Activated CD8-positive, alpha-beta T cell treated with anti-CD3 and anti-CD28 coated beads for 36 hours (primary cell): ENCODE measurements around the gene CAMK1D. TPM values are rescaled to one million over a fixed set of nuclear protein-coding genes. Genes with fewer than 3 reads are reported as not detected.

ENCODE experiments used
- ATAC-seq: fragments of 200-7000 bp; cut with Tn5 transposase; one replicate; pipeline ENCODE4 v1.10.0; 2021; ENCODE audit warnings: mild to moderate bottlenecking, moderate library complexity
- CTCF ChIA-PET: fragments of 350-600 bp; sonication (Branson Sonifier 250); formaldehyde crosslinking; loops from one replicate; lab custom pipeline; 2021; ENCODE audit warnings: antibody characterized with exemption; lab: Charles Lee
- POLR2A ChIA-PET: fragments of 350-600 bp; sonication (Branson Sonifier 250); formaldehyde crosslinking; loops from one replicate; lab custom pipeline; 2021; ENCODE audit warnings: antibody characterized with exemption; lab: Charles Lee
- DNase-seq: peaks from one replicate; pipeline ENCODE4 v3.0.0-alpha.2; 2020
- H3K27ac Mint-ChIP-seq: one replicate; pipeline ENCODE4 v1.8.0; 2021; ENCODE audit warnings: mild to moderate bottlenecking, mixed read lengths
- H3K27me3 Mint-ChIP-seq: one replicate; pipeline ENCODE4 v1.8.0; 2021; ENCODE audit warnings: mixed read lengths
- H3K36me3 Mint-ChIP-seq: one replicate; pipeline ENCODE4 v1.8.0; 2021; ENCODE audit warnings: low read depth, mixed read lengths
- H3K4me1 Mint-ChIP-seq: one replicate; pipeline ENCODE4 v1.8.0; 2021; ENCODE audit warnings: low read depth, mixed read lengths
- H3K4me3 Mint-ChIP-seq: one replicate; pipeline ENCODE4 v1.8.0; 2021; ENCODE audit warnings: mild to moderate bottlenecking, moderate library complexity, mixed read lengths
- H3K9me3 Mint-ChIP-seq: one replicate; pipeline ENCODE4 v1.8.0; 2021; ENCODE audit warnings: mixed read lengths
- CTCF ChIP-seq: fragments of 200-600 bp; IDR thresholded peaks from one replicate; pipeline ENCODE4 v1.8.0; 2022; ENCODE audit warnings: antibody characterized with exemption, mild to moderate bottlenecking
- intact Hi-C: fragments of 100-400 bp; cut with micrococcal nuclease; formaldehyde crosslinking; loops from one replicate; pipeline ENCODE4 v1.10.0; 2022
- total RNA-seq, 2 experiments: library from RNA; stranded (reverse); gene quantifications; one replicate each; pipeline ENCODE4 v1.2.3, GENCODE V29; 2021

CAMK1D gene
- total RNA-seq, 2 experiments from 2014 or later: 13.8 TPM

DNA sequence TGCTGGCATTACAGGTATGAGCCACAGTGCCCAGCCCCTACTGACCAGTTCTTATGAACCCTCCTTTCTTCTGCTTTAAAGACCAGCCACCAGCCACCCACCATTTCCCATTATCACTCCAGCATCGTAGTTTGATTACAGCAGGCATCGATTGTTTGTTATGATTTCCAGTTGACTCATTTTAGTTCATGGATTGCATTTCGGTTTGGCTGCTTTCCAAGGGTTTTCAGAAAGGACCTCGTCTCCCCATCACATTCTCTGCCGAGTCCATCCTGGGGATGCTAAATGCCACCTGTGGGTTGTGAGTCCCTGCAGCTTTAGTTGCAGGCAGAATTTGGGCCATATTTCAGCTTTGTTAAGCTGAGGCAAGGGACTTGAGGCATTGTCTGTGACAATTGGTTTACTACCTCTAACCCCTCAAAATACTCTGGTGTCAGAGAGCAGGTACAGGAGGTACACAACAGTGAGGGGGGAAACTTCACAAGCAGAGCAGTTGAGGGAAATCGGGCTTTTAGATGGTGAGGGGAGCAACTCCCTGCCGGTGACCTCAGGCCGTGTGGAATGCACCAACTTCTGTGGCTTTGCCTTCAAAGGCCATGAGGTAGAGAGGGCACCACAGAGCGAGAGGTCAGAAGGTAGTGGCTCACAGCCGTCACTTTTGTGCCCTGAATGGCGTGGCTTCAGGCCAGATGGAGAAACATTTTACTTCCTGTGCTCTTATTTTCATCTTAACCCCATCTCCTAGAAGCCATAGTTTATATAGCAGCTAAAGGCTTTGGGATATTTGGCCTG is 448.3 kb downstream of the CAMK1D start:
- ChIA-PET CTCF (interaction anchor here (1.0 to 1.2 kb wide), 3 partner anchors 15 to 277 kb away, joined by 3 to 4 read pairs (median 3); no protein-coding TSS in a partner anchor), POLR2A (no interaction called here)
- H3K27me3 Mint-ChIP-seq: no peaks in the 10 kb centered on the region
- H3K4me1 Mint-ChIP-seq: no peaks in the 10 kb centered on the region
- H3K4me3 Mint-ChIP-seq: no peak overlapping the region
- H3K9me3 Mint-ChIP-seq: no peaks in the 10 kb centered on the region
- no peak overlapping the region for H3K27ac Mint-ChIP-seq
- ATAC-seq (no peak), DNase-seq (no peak)
- peaks cover 3% of the 10 kb centered on the region for H3K36me3 Mint-ChIP-seq
- no peak for TF ChIP-seq CTCF
- intact Hi-C loops: no loop called here

DNA sequence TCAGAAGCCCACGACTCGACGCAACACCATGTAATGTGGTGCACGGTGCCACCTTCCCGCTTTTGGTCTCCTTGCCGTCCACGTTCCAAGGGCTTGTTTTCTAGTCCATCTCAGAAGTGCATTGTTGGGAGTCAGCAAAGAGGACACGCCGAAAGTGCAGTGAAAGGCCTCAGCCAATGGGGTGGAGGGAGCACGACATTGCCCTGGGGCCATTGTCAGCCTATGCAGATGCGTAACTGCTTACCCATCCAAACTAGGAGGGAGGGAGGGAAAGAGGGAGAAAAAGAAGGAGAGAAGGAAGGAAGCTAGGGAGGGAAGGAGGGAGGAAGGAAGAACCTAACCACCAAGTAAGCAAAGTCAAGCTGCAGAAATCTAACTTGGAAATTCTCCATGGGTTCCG is 449.8 kb downstream of the CAMK1D start:
- Mint-ChIP-seq H3K4me3 (no peak overlapping the region), H3K4me1 (no peaks in the 10 kb centered on the region), H3K27ac (no peak overlapping the region), H3K27me3 (no peaks in the 10 kb centered on the region), H3K9me3 (no peaks in the 10 kb centered on the region), H3K36me3 (peaks cover 3% of the 10 kb centered on the region)
- intact Hi-C loops: no loop called here
- TF ChIP-seq CTCF: no peak
- ATAC-seq (no peak), DNase-seq (no peak)
- POLR2A ChIA-PET: no interaction called here
- CTCF ChIA-PET: interaction anchor here (1.2 to 1.8 kb wide), 2 partner anchors 17 to 275 kb away, joined by 3 to 7 read pairs; no protein-coding TSS in a partner anchor

DNA sequence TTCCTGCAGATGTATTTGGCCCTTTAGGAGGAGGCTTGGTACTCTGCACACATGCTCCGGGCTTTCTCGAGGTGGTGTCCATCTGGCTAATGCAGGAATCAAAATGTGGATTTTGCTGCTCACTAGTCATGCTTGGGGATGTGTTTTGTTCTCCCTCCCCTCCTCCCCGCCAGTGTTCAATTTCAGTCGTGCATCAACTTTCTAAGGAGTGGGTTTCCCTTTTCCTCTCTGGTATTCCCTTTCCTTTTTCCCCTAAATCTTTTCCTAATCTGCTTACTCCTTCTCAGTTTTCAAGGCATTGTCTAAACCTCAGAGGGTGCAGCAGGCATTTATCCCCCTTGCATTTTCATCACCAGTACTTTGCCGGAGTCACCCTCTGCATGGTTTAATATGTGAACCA is 450.4 kb downstream of the CAMK1D start:
- no peak overlapping the region for H3K27ac Mint-ChIP-seq
- no peak for ATAC-seq
- H3K9me3 Mint-ChIP-seq: no peaks in the 10 kb centered on the region
- ChIA-PET CTCF (interaction anchor here (1.8 kb wide), 1 partner anchor 17 kb away, joined by 7 read pairs; no protein-coding TSS in a partner anchor), POLR2A (no interaction called here)
- no peak for TF ChIP-seq CTCF
- no peak for DNase-seq
- H3K4me1 Mint-ChIP-seq: no peaks in the 10 kb centered on the region
- intact Hi-C loops: no loop called here
- H3K4me3 Mint-ChIP-seq: no peak overlapping the region
- peaks cover 3% of the 10 kb centered on the region for H3K36me3 Mint-ChIP-seq
- no peaks in the 10 kb centered on the region for H3K27me3 Mint-ChIP-seq

DNA sequence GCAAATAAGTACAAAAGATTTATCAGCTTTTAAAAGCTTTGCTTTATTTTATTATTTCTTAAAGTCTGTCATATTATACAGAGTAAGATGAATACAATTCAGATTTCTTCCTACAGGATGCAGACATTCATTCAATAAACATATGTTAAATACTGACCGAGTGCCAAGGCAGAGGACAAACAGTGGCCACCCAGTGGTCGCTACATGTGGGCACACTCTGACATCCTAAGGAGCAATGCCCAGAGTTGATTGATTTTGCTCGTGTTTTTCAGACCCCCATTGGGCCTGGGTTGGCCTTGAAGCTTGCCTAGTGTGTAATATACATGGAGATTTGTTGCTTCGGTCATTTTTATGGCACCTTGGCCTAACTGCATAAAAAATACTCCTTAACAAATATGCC is 451.0 kb downstream of the CAMK1D start:
- H3K9me3 Mint-ChIP-seq: no peaks in the 10 kb centered on the region
- H3K27ac Mint-ChIP-seq: no peak overlapping the region
- DNase-seq: no peak
- intact Hi-C loops: no loop called here
- TF ChIP-seq CTCF: no peak
- POLR2A ChIA-PET: no interaction called here
- peaks cover 3% of the 10 kb centered on the region for H3K36me3 Mint-ChIP-seq
- no peak for ATAC-seq
- no peaks in the 10 kb centered on the region for H3K4me1 Mint-ChIP-seq
- CTCF ChIA-PET: interaction anchor here (1.8 kb wide), 1 partner anchor 18 kb away, joined by 7 read pairs; no protein-coding TSS in a partner anchor
- H3K4me3 Mint-ChIP-seq: no peak overlapping the region
- H3K27me3 Mint-ChIP-seq: no peaks in the 10 kb centered on the region
